HepG2 (cell line): Measurements from ENCODE around the gene STUB1. TPM values are rescaled to one million over a fixed set of nuclear protein-coding genes. Genes with fewer than 3 reads are reported as not detected.

ENCODE experiments used
- ATM ChIP-seq: fragments of 450-650 bp; IDR thresholded peaks from 2 replicates; pipeline ENCODE4 v1.7.1; 2017; ENCODE audit warnings: mild to moderate bottlenecking, borderline replicate concordance
- IKZF1 ChIP-seq: fragments of 450-650 bp; IDR thresholded peaks from 2 replicates; pipeline ENCODE4 v1.7.1; 2016
- KLF15 ChIP-seq: sonication (generic); formaldehyde crosslinking; IDR thresholded peaks from 2 replicates; pipeline ENCODE4 v1.8.1; 2023; ENCODE audit warnings: borderline replicate concordance, mild to moderate bottlenecking, inconsistent platforms, missing genetic modification reagents, mixed read lengths
- SP140L ChIP-seq: sonication (generic); formaldehyde crosslinking; IDR thresholded peaks from 2 replicates; pipeline ENCODE4 v1.4.0; 2020; ENCODE audit warnings: missing genetic modification reagents, borderline replicate concordance
- TEAD2 ChIP-seq: sonication (generic); formaldehyde crosslinking; IDR thresholded peaks from 2 replicates; pipeline ENCODE4 v1.9.0; 2021; ENCODE audit warnings: missing genetic modification reagents
- ZBTB7A ChIP-seq: sonication (generic); formaldehyde crosslinking; IDR thresholded peaks from 2 replicates; pipeline ENCODE4 v1.8.0; 2022; ENCODE audit warnings: mild to moderate bottlenecking, missing genetic modification reagents
- polyA plus RNA-seq, 8 experiments: library from polyadenylated mRNA; depleted of rRNA in 3 of 8; stranded (reverse) in 7 of 8; unstranded in 1 of 8; fragments of >200 nt; fragmentation: Illumina TruSeq in 4 of 8; extraction: Trizol in 4 of 8; gene quantifications; 2 replicates each; pipeline versions ENCODE4 v1.2.1 to v1.2.3, GENCODE V29; 2011 to 2016; ENCODE audit warnings: low read depth in 4 of 8, missing spikeins in 1 of 8, mixed read lengths in 1 of 8; ENCODE audit not compliant: insufficient read depth in 1 of 8
- total RNA-seq, 5 experiments: library from RNA; depleted of rRNA; stranded (reverse); fragments of >200 nt; fragmentation: Illumina TruSeq; extraction: Trizol; gene quantifications; 2 replicates each; pipeline ENCODE4 v1.2.3, GENCODE V29; 2016; ENCODE audit warnings: low read depth in 1 of 5
- TF ChIP-seq, protein P1 (sequence below): sonication (generic); formaldehyde crosslinking; IDR thresholded peaks from 2 replicates; pipeline ENCODE4 v1.8.0; 2022; ENCODE audit warnings: low read depth, missing genetic modification reagents
- TF ChIP-seq, protein P2 (sequence below): sonication (generic); formaldehyde crosslinking; IDR thresholded peaks from 2 replicates; pipeline ENCODE4 v1.5.1; 2020; ENCODE audit warnings: mild to moderate bottlenecking, missing genetic modification reagents
- TF ChIP-seq, protein P3 (sequence below): sonication (generic); formaldehyde crosslinking; IDR thresholded peaks from 2 replicates; pipeline ENCODE4 v1.5.1; 2020; ENCODE audit warnings: mild to moderate bottlenecking, missing genetic modification reagents, moderate library complexity
- TF ChIP-seq, protein P4 (sequence below): sonication (generic); formaldehyde crosslinking; IDR thresholded peaks from 2 replicates; pipeline ENCODE4 v1.5.1; 2020; ENCODE audit warnings: mild to moderate bottlenecking, missing genetic modification reagents, borderline replicate concordance
- TF ChIP-seq, protein P5 (sequence below): sonication (generic); formaldehyde crosslinking; IDR thresholded peaks from 2 replicates; pipeline ENCODE4 v1.4.0; 2020; ENCODE audit warnings: mild to moderate bottlenecking, missing genetic modification reagents
- TF ChIP-seq, protein P6 (sequence below): sonication (generic); formaldehyde crosslinking; IDR thresholded peaks from 2 replicates; pipeline ENCODE4 v1.5.0; 2020; ENCODE audit warnings: missing genetic modification reagents, mild to moderate bottlenecking, borderline replicate concordance
- TF ChIP-seq, protein P7 (sequence below): sonication (generic); formaldehyde crosslinking; IDR thresholded peaks from 2 replicates; pipeline ENCODE4 v1.8.1; 2022; ENCODE audit warnings: mild to moderate bottlenecking, missing genetic modification reagents

Gene STUB1
- total and polyA plus RNA-seq, 2 of the 13 experiments (the other 11 are each of a cell fraction or from before 2014, with no cell fraction given): 52.9 to 78.2 TPM

DNA sequence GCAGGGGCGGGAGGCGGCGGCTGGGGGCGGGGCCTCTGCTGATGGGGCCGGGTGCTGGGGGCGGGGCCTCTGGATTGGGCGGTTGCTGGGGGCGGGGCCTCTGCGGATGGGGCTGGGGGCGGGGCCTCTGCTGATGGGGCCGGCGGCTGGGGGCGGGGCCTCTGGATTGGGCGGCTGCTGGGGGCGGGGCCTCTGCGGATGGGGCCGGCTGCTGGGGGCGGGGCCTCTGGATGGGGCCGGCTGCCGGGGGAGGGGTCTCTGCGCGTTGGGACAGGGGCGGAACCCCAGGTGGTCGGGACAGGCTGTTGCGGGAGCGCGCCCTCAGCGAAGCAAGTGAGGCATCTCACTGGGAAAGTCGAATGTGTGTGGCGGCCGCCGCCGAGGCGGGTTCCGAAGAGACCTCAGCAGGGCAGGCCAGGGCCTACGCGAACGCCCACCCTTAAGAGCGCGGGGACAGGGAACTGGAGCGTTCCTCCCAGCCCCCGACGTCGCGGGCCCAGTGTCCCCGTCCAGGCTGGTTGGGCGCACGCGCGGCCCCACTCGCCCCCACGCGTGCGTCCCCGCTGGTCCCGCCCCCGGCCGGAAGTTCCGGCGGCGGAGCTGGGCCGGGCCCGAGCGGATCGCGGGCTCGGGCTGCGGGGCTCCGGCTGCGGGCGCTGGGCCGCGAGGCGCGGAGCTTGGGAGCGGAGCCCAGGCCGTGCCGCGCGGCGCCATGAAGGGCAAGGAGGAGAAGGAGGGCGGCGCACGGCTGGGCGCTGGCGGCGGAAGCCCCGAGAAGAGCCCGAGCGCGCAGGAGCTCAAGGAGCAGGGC lies at the start of gene STUB1 (continued):
- TF ChIP-seq, protein P1, sequence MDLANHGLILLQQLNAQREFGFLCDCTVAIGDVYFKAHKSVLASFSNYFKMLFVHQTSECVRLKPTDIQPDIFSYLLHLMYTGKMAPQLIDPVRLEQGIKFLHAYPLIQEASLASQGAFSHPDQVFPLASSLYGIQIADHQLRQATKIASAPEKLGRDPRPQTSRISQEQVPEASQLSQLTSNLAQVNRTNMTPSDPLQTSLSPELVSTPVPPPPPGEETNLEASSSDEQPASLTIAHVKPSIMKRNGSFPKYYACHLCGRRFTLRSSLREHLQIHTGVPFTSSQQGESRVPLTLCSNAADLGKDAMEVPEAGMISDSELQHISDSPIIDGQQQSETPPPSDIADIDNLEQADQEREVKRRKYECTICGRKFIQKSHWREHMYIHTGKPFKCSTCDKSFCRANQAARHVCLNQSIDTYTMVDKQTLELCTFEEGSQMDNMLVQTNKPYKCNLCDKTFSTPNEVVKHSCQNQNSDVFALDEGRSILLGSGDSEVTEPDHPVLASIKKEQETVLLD (CRISPR knock-in tag): peak; percentile 68; the same call in 1 of the 2 replicates
- TF ChIP-seq ZBTB7A (CRISPR knock-in tag) (no peak), IKZF1 (no peak), KLF15 (CRISPR knock-in tag) (no peak), TEAD2 (CRISPR knock-in tag) (no peak), SP140L (CRISPR knock-in tag) (no peak), ATM (no peak)
- TF ChIP-seq, protein P2, sequence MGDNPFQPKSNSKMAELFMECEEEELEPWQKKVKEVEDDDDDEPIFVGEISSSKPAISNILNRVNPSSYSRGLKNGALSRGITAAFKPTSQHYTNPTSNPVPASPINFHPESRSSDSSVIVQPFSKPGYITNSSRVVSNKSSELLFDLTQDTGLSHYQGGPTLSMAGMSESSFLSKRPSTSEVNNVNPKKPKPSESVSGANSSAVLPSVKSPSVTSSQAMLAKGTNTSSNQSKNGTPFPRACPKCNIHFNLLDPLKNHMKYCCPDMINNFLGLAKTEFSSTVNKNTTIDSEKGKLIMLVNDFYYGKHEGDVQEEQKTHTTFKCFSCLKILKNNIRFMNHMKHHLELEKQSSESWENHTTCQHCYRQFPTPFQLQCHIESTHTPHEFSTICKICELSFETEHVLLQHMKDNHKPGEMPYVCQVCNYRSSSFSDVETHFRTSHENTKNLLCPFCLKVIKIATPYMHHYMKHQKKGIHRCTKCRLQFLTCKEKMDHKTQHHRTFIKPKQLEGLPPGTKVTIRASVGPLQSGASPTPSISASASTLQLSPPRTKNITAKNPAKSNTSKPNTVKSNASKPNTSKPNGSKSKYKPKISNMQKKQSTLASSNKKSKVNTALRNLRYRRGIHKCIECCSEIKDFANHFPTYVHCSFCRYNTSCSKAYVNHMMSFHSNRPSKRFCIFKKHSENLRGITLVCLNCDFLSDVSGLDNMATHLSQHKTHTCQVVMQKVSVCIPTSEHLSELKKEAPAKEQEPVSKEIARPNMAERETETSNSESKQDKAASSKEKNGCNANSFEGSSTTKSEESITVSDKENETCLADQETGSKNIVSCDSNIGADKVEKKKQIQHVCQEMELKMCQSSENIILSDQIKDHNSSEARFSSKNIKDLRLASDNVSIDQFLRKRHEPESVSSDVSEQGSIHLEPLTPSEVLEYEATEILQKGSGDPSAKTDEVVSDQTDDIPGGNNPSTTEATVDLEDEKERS (CRISPR knock-in tag): no peak
- TF ChIP-seq, protein P3, sequence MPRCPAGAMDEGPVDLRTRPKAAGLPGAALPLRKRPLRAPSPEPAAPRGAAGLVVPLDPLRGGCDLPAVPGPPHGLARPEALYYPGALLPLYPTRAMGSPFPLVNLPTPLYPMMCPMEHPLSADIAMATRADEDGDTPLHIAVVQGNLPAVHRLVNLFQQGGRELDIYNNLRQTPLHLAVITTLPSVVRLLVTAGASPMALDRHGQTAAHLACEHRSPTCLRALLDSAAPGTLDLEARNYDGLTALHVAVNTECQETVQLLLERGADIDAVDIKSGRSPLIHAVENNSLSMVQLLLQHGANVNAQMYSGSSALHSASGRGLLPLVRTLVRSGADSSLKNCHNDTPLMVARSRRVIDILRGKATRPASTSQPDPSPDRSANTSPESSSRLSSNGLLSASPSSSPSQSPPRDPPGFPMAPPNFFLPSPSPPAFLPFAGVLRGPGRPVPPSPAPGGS: no peak
- TF ChIP-seq, protein P4, sequence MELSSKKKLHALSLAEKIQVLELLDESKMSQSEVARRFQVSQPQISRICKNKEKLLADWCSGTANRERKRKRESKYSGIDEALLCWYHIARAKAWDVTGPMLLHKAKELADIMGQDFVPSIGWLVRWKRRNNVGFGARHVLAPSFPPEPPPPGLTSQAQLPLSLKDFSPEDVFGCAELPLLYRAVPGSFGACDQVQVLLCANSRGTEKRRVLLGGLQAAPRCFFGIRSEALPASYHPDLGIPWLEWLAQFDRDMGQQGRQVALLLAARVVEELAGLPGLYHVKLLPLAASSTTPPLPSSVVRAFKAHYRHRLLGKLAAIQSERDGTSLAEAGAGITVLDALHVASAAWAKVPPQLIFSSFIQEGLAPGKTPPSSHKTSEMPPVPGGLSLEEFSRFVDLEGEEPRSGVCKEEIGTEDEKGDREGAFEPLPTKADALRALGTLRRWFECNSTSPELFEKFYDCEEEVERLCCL (CRISPR knock-in tag): no peak
- TF ChIP-seq, protein P5, sequence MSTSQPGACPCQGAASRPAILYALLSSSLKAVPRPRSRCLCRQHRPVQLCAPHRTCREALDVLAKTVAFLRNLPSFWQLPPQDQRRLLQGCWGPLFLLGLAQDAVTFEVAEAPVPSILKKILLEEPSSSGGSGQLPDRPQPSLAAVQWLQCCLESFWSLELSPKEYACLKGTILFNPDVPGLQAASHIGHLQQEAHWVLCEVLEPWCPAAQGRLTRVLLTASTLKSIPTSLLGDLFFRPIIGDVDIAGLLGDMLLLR (CRISPR knock-in tag): no peak
- TF ChIP-seq, protein P6, sequence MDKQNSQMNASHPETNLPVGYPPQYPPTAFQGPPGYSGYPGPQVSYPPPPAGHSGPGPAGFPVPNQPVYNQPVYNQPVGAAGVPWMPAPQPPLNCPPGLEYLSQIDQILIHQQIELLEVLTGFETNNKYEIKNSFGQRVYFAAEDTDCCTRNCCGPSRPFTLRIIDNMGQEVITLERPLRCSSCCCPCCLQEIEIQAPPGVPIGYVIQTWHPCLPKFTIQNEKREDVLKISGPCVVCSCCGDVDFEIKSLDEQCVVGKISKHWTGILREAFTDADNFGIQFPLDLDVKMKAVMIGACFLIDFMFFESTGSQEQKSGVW: no peak
- TF ChIP-seq, protein P7, sequence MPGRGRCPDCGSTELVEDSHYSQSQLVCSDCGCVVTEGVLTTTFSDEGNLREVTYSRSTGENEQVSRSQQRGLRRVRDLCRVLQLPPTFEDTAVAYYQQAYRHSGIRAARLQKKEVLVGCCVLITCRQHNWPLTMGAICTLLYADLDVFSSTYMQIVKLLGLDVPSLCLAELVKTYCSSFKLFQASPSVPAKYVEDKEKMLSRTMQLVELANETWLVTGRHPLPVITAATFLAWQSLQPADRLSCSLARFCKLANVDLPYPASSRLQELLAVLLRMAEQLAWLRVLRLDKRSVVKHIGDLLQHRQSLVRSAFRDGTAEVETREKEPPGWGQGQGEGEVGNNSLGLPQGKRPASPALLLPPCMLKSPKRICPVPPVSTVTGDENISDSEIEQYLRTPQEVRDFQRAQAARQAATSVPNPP (CRISPR knock-in tag): 0 out of 2 replicates have a peak, but pooled peaks have one; percentile 21
